ELF-1 (cell line): Measurements from ENCODE around the gene GCAT.

Source experiments
- DNase-seq: peaks from one replicate; pipeline ENCODE4 v3.0.0-alpha.2; 2016; ENCODE audit warnings: low read depth, low spot score

GCAT gene

DNA sequence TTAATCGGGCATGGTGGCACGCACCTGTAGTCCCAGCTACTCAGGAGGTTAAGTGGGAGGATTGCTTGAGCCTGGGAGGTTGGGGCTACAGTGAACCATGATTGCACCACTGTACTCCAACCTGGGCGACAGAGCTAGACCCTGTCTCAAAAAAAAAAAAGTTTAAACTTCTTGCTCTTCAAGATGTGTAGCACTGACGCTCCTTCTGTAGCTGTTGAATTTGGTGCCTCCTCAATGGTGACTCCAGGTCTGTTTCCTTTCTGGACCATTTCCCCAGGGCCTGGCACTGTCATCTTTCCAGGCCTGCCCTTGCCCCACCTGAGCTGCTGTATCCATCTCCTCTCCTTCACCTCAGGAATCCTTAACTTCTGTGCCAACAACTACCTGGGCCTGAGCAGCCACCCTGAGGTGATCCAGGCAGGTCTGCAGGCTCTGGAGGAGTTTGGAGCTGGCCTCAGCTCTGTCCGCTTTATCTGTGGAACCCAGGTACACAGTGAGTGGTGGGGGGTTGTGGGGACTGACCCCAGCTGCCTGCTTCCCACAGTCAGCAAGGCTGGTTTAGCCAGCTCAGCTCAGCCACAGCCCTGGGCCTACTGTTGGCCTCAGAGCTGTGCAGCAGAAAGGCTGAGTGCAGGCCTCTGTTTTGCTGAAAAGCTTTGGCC lies 2.1 kb downstream of the GCAT start:
- DNase-seq: no peak

DNA sequence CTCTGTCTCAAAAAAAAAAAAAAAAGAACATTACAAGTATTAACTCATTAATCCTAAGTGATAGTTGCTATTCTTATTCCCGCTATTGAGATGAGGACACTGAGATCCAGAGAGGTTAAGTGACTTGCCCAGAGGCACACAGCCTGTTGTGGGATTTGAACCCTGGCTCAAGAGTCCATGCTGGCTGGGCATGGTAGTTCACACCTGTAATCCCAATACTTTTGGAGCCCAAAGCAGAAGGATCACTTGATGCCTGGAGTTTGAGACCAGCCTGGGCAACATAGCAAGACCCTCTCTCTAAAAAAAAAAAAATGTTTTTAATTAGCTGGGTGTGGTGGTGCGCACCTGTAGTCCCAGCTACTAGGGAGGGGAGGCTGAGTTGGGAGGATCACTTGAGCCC lies 4.1 kb downstream of the GCAT start:
- DNase-seq: no peak

DNA sequence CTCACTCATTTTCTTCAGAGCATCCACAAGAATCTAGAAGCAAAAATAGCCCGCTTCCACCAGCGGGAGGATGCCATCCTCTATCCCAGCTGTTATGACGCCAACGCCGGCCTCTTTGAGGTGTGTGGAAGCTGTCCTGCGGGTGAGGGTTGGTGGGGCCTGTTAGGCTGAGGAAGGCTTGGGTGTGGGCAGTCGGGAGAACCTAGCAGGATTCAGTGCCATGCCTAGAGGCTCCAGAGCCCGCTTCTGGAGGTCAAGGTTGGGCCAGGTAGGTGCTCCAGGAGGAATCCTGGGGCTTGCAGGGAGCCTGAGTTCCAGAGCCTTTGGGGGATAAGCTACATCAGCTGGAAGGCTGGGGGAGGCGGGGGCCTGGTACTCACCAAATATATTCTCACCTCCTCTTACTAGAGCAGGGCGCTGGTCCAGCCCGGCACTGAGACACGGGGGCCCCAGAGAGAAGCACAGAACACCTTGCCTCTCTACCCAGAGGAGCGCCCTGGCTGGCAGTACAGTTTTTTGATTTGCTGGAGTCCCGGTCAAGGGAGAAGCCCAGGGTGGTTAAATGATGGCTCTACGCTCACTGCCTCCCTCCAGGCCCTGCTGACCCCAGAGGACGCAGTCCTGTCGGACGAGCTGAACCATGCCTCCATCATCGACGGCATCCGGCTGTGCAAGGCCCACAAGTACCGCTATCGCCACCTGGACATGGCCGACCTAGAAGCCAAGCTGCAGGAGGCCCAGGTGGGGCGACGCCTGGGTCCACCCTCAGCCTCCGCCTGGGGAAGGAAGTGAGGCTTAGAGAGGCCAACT lies 5.3 kb downstream of the GCAT start:
- no peak for DNase-seq

DNA sequence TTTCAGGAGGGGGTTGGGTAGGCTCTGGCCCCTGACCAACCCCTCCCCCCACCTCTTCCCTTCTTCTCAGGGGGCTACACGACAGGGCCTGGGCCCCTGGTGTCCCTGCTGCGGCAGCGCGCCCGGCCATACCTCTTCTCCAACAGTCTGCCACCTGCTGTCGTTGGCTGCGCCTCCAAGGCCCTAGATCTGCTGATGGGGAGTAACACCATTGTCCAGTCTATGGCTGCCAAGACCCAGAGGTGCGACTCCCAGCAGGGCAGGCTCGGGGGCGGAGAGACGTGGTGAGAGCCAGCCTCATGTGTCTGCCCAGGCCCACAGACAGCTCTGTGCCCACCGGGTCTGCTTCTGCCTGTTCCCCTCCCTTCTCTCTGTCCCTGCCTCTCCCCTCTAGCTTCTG lies 7.9 kb downstream of the GCAT start:
- no peak for DNase-seq

DNA sequence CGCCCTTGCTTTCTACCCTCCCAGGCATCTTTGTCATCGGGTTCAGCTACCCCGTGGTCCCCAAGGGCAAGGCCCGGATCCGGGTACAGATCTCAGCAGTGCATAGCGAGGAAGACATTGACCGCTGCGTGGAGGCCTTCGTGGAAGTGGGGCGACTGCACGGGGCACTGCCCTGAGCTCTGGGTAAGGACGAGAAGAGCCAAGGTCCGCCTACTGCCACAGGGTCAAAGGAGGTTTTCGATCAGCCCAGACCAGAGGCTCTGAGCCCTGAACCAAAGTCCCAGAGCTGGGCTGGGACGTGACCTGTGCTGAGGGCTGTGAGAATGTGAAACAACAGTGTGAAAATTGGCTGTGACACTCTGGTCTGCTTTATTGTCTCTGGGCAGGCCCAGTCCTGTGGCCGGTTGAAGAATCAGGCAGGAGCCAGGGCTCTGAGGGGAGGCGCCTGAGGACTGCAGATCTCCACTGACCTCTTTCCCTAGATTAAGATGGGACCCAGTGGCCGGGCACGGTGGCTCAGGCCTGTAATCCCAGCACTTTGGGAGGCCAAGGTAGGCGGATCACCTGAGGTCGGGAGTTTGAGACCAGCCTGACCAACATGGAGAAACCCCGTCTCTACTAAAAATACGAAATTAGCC lies 8.9 kb downstream of the GCAT start:
- DNase-seq: no peak

DNA sequence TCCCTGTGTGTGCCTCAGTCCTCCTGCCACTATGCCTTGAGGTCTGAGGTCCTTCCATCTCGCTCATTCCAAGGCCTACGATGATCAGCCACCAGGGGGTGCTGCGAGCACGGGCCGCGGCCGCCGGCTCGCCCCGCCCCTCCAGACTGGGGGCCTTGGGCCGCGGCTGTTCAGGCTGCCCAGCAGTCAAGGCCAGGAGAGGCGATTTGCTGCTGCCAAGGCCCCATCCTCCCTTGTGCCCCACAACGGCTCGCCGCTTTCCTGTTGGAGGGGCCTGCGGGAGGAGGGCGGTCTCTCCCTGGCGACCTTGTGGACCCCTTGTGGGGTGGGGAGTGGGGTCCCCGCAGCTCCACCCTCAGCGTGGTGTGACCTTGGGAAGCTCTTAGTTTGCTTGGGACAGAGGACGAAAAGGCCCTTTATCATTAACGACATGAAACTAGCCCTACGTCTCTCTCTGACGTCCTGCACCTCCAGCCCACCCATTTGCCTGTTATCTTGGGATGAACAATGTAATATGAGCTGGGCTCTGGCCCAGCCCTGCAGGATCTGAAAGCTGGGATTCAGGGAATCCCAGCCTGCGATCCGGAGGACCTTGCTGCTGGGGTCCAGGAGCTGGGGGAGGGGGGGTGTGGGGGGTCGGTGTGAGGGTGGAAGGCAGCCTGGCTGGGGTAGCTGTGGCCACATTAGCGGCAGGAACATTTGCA lies 10.1 kb downstream of the GCAT start:
- DNase-seq: peak; percentile 95

DNA sequence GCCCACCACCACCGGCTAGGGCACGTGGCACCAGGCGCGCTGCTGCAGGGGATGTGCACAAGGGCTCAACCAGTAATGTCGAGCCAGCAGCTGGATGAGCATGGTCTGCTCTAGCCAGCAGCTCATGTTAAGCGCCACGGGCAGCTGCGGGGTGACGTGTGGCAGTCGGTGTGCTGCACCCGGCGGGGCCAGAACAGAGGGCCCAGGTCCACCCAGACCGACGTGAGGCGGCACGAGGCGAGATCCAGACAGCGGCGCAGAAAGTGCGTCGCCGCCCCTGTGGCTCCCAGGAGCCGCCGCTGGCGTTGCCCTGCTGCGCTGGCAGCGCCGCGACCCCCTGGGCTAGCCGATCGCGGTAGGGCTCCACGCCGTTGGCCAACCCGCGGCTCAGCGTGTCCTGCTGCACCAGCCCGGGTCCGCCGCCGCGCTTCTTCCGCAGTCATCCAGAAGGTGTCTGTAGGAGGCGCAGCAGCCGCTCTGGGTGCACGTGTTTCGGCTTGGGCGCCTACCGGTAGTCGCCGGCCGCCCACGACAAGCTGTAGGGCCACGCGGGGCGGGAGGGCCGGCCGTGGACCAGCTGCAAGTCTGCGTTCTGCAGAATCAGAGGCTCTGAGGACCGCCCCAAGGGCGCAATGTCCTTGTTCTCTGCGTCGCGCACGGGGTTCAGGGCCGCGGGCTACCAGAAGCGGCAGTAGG lies 10.8 kb downstream of the GCAT start:
- DNase-seq: peak; percentile 77

DNA sequence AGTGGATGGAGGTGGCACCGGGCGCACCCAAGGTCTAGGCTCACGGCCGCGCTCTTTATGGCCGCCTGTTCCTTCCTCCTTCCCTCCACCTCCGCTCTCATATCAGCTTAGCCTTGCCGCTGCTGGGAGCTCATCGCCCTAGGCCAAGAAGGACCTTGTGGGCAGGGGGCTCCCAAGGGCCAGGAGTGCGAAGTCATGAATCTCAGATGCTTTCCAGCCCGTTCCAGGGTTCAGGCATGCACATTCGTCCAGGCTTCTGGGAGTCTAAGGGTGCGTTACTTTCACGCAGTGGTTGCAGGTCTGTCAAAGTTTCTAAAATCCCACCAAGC lies 11.3 kb downstream of the GCAT start:
- no peak for DNase-seq

DNA sequence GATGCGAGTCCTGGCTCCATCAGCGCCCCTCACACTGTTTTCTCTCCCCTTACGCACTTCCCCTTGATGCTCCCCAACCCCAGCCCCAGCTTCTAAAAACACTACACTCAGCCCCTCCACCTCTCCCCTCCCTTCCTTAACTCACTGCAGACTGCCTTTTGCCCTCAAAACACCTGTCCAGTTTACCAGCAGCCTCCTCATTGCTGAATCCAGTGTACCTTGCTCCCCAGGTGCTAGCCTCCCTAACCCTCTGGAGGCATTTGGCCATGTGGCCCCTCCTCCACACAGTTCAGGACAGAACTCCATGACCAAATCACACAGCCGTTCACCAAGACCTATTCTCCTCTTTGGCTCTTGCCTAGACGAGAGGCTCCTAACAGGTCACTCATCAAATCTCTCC lies 12.6 kb downstream of the GCAT start:
- DNase-seq: no peak

DNA sequence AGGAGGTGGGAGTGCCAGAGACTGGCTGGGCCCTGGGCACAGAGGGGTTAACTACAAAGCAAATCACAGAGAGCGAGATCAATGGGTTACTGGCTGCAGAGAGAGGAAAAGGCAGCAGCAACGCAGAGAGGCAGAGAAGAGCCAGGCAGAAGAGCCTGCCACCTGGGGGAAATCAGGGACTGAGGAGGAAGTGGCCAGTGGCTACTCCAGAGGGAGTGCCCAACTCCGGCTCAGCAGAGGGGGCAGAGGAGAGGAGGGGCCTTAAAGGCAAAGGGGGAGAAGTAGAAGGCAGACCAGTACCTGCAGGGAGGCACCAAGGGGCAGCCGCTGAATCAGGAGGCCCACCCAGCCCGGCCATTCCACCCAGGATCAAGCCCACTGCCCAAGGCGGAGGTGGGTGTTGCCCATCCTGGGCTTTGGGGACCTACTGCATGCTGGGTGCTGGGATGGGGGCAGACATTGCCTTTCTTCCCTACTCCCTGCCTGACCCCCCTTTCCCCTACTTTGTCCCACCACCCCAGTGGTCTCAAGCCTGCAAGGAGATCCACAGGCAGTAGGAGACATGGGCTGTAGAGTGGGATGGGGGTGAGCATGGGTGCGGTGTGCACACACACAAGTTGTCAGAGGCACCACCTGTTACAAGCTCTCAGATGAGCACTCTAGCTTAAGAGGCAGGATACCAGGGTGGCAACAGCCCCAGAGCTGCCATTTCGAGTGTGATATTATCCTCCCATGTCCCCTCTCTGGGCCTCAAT lies 14.5 kb downstream of the GCAT start:
- DNase-seq: peak; percentile 52

DNA sequence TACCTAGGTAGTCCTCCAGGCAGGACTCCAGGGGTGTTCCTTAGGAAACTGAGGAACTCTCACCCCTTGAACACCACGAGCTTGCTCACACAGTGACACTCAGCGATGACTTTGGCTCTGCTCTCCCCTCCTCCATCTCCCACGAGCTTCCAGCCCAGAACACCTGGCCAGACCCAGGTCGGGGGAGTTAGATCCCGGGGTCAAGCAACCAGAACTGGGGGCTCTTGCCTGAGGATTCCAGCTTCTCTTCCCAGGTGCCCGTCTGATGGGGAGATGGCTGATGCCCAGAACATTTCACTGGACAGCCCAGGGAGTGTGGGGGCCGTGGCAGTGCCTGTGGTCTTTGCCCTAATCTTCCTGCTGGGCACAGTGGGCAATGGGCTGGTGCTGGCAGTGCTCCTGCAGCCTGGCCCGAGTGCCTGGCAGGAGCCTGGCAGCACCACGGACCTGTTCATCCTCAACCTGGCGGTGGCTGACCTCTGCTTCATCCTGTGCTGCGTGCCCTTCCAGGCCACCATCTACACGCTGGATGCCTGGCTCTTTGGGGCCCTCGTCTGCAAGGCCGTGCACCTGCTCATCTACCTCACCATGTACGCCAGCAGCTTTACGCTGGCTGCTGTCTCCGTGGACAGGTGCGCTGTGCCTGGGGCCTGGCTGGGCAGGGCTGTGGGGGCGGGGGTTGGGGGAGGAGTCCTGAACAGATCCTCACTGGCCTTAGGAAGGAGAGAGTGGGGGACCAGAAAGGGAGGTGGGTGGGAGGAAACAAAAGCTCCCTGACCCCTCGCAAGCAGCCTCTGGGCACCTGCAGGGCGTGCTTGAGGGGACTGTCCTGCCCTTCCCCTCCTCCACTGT lies 15.6 kb downstream of the GCAT start, which contains the start of gene GALR3:
TSS of gene GALR3 (plus strand) at position 249 of the 852 bp plus-strand sequence. CDS start at position 274, 25 bp downstream.
- no peak for DNase-seq

DNA sequence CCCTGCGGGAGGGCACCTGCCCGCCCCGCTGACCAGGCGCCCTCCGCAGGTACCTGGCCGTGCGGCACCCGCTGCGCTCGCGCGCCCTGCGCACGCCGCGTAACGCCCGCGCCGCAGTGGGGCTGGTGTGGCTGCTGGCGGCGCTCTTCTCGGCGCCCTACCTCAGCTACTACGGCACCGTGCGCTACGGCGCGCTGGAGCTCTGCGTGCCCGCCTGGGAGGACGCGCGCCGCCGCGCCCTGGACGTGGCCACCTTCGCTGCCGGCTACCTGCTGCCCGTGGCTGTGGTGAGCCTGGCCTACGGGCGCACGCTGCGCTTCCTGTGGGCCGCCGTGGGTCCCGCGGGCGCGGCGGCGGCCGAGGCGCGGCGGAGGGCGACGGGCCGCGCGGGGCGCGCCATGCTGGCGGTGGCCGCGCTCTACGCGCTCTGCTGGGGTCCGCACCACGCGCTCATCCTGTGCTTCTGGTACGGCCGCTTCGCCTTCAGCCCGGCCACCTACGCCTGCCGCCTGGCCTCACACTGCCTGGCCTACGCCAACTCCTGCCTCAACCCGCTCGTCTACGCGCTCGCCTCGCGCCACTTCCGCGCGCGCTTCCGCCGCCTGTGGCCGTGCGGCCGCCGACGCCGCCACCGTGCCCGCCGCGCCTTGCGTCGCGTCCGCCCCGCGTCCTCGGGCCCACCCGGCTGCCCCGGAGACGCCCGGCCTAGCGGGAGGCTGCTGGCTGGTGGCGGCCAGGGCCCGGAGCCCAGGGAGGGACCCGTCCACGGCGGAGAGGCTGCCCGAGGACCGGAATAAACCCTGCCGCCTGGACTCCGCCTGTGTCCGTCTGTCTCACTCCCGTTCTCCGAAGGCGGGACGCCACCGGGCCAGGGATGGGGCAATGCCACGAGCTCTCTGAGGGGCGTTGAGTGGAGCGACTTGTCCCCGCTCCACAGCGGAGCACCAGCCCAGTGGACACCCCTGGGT lies 17.2 kb downstream of the GCAT start:
- peak; percentile 52 for DNase-seq

DNA sequence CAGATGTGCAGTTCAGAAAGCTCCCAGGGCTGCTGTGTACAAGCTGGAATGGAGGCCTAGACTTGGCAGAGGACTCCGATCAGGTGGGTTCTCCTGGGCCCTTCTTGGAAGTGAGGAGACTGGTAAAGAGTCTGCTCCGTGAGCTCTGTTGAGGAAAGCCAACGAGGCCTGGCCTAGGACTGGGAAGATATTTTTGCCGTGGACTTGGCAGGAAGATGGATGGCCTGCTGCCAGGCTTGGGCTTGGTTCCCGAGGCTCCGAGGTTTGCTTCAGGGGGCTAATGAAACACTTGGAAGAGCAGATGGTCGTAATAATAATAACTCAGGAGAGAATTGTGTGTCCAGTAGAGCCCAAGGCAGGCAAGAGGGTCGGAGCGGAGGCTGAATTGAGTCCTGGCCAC lies 19.3 kb downstream of the GCAT start:
- DNase-seq: no peak

DNA sequence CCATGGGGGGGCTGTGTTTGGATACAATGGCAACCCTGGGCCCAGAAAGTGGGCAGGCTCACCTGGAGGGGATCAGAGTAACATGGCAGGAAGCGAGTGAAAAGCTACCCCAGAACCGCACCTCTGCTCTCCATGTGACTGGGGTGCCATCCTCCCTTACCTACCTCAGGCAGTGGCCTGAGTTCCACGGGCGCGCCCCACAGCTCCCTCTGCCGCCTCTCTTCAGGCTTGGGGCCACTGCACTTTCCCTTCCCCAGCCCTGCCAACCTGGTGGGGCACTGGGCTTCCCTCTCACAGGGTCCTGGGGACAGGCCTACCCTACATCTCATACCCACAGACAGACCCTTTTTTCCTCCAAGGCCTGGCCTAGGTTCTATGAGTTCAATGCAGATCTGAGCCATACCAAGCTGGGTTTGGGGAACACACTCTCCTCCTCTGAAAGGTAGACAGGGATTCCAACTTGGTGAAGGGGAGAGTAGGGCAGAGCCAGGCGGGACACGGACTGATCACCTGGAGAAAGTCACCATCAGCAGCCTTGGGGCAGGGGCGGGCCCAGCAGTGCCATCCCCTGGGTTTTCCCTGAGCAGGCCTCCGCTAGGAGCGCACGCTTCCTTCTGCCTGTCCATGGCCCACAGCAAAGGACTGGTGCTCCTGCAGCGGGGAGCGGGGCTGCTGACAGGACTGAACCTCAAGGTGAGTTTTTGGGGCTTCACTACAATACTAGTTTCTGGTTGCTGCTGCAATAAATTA lies 22.5 kb downstream of the GCAT start:
- DNase-seq: no peak

DNA sequence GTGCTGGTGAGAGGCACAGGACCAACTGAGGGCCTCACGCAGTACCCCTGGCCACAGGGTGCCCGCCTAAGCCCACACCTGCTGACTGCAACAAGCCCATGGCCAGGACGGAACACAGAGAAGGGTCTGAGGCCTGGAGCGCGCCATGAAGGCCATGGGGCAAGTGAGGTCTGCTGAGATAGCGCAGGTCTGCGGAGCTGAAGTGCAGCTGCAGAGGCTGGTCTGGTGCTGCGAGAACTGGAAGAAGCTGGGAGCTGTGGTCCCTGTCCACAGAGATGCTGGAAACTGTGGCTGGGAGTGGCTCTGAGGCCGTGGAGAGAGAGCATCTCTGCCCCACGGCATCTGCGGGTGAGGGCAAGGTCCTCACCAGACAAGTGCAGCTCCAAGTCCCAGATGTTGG lies 23.7 kb downstream of the GCAT start:
- DNase-seq: no peak

DNA sequence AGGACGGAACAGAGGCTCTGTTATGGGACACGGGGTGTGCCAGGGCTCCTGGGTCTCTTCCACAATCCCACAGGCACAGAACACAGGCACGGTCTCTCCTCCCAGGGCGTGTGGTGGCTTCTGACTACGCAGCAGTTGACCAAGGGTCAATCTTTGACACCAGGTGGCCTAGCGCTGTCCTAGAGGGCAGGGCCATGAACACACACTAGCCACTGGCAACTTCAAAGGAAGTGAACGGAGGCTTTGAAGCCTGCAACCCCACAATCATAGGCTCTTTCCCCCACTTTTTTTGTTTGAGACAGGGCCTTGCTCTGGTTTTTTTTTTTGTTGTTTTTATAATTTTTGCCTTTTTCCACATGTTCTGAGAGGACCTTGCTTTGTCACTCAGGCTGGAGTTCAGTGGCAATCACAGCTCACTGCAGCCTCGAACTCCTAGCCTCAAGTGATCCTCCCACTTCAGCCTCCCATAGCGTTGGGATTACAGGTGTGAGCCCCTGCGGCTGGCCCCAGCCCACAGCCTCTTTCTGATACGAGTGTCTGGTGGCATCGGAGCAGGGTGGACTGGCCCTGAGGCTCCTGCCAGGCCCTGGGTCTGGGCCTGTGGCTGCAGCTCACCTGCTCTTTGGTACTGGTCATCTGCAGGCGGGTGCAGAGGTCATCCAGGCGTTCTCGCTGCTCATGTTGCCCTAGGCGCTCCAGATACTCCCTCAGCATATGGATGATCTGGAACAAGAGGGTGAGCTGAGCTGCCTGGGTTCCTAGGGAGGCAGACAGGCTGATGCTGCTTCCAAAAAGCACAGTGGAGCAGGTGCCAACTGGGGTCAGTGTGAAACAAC lies 24.5 kb downstream of the GCAT start:
- no peak for DNase-seq
